AG04449 (cell line): Measurements from ENCODE around the gene DCAF5.

Experiments
- CTCF ChIA-PET: fragments of 350-600 bp; formaldehyde crosslinking; extraction: SDS; loops from one replicate; lab custom pipeline; 2021; ENCODE audit warnings: antibody characterized with exemption; lab: Yijun Ruan, JAX
- POLR2A ChIA-PET: fragments of 400-600, 350-600 bp; formaldehyde crosslinking; extraction: SDS; loops from one replicate; lab custom pipeline; 2020; ENCODE audit warnings: antibody characterized with exemption, inconsistent platforms; lab: Yijun Ruan, JAX
- DNase-seq: peaks from one replicate; pipeline ENCODE4 v3.0.0-alpha.2; 2010; ENCODE audit warnings: low read depth, low spot score
- H3K4me3 ChIP-seq: 2 replicates; pipeline ENCODE4 v1.5.1; 2011; ENCODE audit warnings: low read depth, mild to moderate bottlenecking, control low read depth, low read length
- TF ChIP-seq, protein P1 (sequence below): IDR thresholded peaks from one replicate; pipeline ENCODE4 v1.5.1; 2011; ENCODE audit warnings: mild to moderate bottlenecking, moderate library complexity, low read length, control low read depth, inconsistent platforms; ENCODE audit not compliant: insufficient read depth; ENCODE audit errors: missing control alignments

Gene DCAF5

DNA sequence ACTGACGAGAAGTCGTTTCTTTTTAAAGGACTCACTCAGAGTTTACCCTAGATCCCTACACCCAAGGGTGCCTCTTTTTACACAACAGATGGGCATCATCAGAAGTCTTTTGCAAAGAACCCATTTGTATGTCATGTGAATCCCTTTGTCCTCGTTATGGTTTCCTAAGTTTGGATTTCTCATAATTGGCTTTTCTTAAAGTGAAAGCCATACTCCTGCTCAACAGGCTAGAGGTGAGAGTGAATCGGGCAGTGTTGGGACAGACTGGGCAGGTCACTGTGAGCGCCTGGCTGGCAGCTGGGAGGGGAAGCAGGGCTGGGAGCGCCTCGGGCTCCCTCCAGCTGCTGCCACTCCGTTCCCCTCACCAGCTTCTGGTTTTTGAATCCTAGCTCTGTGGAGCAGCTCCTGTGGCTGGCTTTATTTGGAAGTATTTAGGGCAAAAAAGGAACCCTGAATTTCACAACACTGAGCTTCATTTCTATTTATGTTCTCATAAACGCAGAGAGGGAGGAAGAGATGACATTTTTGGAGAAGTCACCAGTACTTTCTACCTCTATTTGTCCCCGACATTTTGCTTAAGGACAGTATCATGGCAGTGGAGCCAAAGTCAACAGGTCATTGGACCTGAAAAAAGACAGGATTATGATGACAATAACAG, 110.0 kb downstream of the DCAF5 start:
- CTCF ChIA-PET = interaction anchor here (0.6 to 2.2 kb wide), 4 partner anchors 9 to 84 kb away, joined by 3 to 7 read pairs (median 5); no protein-coding TSS in a partner anchor

DNA sequence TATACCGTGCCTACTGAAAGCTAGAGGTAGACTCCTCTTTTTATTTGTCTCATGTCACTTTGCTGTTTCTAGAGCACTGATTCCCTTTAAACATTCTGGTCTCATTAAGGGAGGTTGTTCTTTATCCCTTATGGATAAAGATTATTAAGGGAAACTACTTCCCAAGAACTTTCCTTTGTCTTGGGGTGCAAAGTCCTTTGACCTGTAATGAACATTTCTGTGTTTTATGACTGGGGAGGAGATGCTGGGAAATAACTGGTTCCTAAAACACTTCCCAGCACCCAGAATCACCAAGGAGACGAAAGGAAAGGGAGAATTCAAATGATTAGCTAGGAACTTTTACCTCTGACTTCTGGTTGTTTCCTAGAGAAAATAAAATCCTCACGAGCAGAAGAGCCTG, 110.6 kb downstream of the DCAF5 start:
- no peak overlapping the region for H3K4me3 ChIP-seq
- POLR2A ChIA-PET = no interaction called here
- TF ChIP-seq, protein P1, sequence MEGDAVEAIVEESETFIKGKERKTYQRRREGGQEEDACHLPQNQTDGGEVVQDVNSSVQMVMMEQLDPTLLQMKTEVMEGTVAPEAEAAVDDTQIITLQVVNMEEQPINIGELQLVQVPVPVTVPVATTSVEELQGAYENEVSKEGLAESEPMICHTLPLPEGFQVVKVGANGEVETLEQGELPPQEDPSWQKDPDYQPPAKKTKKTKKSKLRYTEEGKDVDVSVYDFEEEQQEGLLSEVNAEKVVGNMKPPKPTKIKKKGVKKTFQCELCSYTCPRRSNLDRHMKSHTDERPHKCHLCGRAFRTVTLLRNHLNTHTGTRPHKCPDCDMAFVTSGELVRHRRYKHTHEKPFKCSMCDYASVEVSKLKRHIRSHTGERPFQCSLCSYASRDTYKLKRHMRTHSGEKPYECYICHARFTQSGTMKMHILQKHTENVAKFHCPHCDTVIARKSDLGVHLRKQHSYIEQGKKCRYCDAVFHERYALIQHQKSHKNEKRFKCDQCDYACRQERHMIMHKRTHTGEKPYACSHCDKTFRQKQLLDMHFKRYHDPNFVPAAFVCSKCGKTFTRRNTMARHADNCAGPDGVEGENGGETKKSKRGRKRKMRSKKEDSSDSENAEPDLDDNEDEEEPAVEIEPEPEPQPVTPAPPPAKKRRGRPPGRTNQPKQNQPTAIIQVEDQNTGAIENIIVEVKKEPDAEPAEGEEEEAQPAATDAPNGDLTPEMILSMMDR = no peak
- no peak for DNase-seq
- CTCF ChIA-PET = interaction anchor here (0.9 to 2.2 kb wide), 4 partner anchors 10 to 131 kb away, joined by 3 to 7 read pairs (median 5); no protein-coding TSS in a partner anchor

More for the DNA sequence above, 110.0 kb downstream of the DCAF5 start:
- TF ChIP-seq, protein P1 = no peak
- no peak for DNase-seq
- H3K4me3 ChIP-seq = no peak overlapping the region
- POLR2A ChIA-PET = no interaction called here

DNA sequence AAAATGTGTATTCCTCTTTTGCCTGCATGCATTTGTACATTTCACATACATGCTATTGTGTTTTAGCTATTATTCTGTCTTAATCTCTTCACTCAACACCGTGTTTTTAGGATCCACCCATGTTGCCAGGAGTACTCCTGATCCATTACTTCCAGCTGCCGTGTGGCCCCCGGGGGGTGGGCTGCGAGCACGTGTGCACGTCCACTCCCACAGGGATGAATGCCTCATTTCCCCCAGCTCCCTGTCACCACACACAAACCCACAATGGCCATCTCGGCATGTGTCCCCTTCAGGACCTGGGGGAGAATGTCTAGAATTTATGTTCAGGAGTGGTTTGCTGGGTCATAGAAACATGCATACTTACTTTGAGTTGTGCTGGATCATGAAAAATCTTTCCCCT, 111.1 kb downstream of the DCAF5 start:
- ChIA-PET POLR2A (no interaction called here), CTCF (interaction anchor here (0.9 to 2.0 kb wide), 3 partner anchors 11 to 130 kb away, joined by 3 to 7 read pairs (median 3); no protein-coding TSS in a partner anchor)
- no peak overlapping the region for H3K4me3 ChIP-seq
- TF ChIP-seq, protein P1 = no peak
- DNase-seq = no peak

DNA sequence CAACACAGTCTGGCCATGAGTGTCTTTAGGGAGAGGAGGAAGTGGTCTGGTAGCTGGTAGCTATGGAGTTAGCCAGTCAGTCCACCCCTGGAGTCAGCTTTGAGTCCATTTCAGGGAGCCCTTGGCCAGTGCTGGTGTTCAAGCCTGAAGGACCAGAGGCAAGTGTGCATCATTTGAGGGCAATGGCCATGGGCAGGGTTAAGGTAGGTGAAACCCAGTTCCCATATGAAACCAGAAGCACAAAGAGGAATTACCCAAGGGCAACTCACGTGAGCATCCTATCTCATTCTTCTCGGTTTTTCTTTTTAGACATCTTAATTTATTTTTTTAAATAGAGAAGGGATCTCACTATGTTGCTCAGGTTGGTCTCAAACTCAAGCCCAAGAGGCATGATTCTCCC, 112.6 kb downstream of the DCAF5 start:
- POLR2A ChIA-PET = interaction anchor here (1.5 to 2.0 kb wide), 2 partner anchors 17 to 35 kb away, joined by 4 to 5 read pairs; no protein-coding TSS in a partner anchor
- DNase-seq = no peak
- CTCF ChIA-PET = interaction anchor here (0.6 to 1.5 kb wide), 5 partner anchors 16 to 178 kb away, joined by 3 to 4 read pairs (median 3); no protein-coding TSS in a partner anchor
- H3K4me3 ChIP-seq = no peak overlapping the region
- TF ChIP-seq, protein P1 = no peak

DNA sequence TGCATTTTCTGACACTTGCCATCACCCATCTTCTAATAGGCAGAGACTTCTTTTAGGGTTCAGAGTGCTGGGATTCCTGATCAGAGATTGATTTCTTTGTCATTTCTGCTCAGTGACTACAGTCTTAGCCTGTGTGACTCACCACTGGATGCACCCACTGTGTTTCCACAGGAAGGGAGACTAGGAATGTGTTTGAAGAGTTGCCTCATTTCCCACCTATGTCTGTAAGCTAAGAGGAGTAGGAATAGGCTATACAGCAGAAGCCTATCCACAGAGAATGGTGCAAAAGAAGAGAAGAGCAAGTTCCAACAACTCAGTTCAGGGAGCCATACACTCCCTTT, 113.7 kb downstream of the DCAF5 start:
- no peak for DNase-seq
- POLR2A ChIA-PET = interaction anchor here (0.8 to 2.0 kb wide), 4 partner anchors 18 to 64 kb away, joined by 3 to 5 read pairs (median 4); no protein-coding TSS in a partner anchor
- H3K4me3 ChIP-seq = no peak overlapping the region
- CTCF ChIA-PET = interaction anchor here (0.9 to 1.7 kb wide), 5 partner anchors 51 to 177 kb away, joined by 3 to 4 read pairs (median 3); no protein-coding TSS in a partner anchor
- TF ChIP-seq, protein P1 = no peak

DNA sequence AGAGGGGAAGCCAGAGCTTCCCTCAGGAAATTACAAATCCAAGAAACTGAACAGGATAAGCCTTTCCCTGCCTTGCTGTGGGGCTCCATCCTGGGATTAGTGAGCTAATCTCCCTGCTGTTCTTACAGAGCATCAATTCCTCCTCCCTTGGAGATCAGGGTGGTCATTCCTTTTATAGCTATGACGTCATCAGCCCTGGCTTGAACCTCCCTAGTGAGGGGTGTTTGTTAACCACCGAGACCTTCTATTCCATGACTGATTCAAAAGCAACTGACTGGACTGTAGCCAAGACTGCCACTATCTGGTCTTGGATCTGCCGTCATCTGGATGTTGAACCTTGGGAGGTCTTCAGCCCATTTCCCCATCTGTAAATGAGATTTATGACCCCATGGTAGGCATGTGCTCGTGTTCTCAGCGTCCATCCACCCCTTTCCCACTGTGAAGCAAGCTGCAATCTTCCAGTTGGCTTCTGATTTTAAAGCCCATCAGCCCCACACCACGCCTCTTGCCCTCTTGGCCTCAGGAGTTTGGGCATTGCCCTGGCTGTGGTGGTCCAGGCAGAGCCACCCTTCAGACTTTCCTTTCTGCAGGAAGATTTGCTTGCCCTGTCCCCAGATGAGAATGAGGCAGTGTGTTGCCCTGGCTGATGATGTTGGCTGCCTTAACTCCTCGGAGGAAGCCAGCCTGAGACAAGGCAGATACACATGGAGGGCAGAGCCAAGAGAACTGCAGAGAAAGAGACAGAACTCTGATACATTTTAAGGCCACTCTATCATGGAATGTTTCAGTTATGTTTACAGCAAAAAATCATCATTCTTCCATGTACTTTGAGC, 114.2 kb downstream of the DCAF5 start:
- DNase-seq = peak; percentile 81
- ChIA-PET POLR2A (interaction anchor here (0.7 to 2.0 kb wide), 8 partner anchors 11 to 87 kb away, joined by 3 to 5 read pairs (median 3); no protein-coding TSS in a partner anchor), CTCF (interaction anchor here (0.7 to 1.7 kb wide), 7 partner anchors 18 to 176 kb away, joined by 3 to 4 read pairs (median 3); no protein-coding TSS in a partner anchor)
- H3K4me3 ChIP-seq = no peak overlapping the region
- TF ChIP-seq, protein P1 = no peak
